ENCODE data around the gene OSGIN1.
"Not testable (repeated sequence)": the region's sequence is repeated elsewhere in the genome, so short reads cannot be mapped to it uniquely, and the experiment has no call there.

OSGIN1 gene

GRCh38 chr16:83945587-83945986, 7.5 kb upstream of the OSGIN1 start:
- TF ChIP-seq CTCF (IDR thresholded peaks at IDR 0.05) (no peak), ZFX (IDR thresholded peaks at IDR 0.05; ENCODE audit: borderline replicate concordance) (no peak)
- H3K27ac ChIP-seq: no peak overlapping the region

- no peak overlapping the region for H3K27ac ChIP-seq
- TF ChIP-seq ZFX (IDR thresholded peaks at IDR 0.05; ENCODE audit: borderline replicate concordance) (no peak), CTCF (IDR thresholded peaks at IDR 0.05) (no peak)
Measured at GRCh38 chr16:83946154-83946780, 6.8 kb upstream of the OSGIN1 start.

- H3K27ac ChIP-seq: no peak overlapping the region
- TF ChIP-seq CTCF (IDR thresholded peaks at IDR 0.05) (no peak), ZFX (IDR thresholded peaks at IDR 0.05; ENCODE audit: borderline replicate concordance) (no peak)
Measured at GRCh38 chr16:83946781-83947566, 6.1 kb upstream of the OSGIN1 start.

- TF ChIP-seq ZFX (IDR thresholded peaks at IDR 0.05; ENCODE audit: borderline replicate concordance) (no peak), CTCF (IDR thresholded peaks at IDR 0.05) (no peak)
Measured at GRCh38 chr16:83947642-83948234, 5.3 kb upstream of the OSGIN1 start.

GRCh38 chr16:83948914-83949723, 3.9 kb upstream of the OSGIN1 start:
- no peak for TF ChIP-seq CTCF (IDR thresholded peaks at IDR 0.05)
- no peak for TF ChIP-seq ZFX (IDR thresholded peaks at IDR 0.05; ENCODE audit: borderline replicate concordance)

More at GRCh38 chr16:83947642-83948234, 5.3 kb upstream of the OSGIN1 start:
- no peak overlapping the region for H3K27ac ChIP-seq

GRCh38 chr16:83949724-83950001, 3.4 kb upstream of the OSGIN1 start:
- no peak for TF ChIP-seq ZFX (IDR thresholded peaks at IDR 0.05; ENCODE audit: borderline replicate concordance)
- TF ChIP-seq CTCF (IDR thresholded peaks at IDR 0.05): no peak

More at GRCh38 chr16:83948914-83949723, 3.9 kb upstream of the OSGIN1 start:
- H3K27ac ChIP-seq: no peak overlapping the region

GRCh38 chr16:83950862-83951399, 2.1 kb upstream of the OSGIN1 start:
- not testable (repeated sequence) for H3K27ac ChIP-seq

More at GRCh38 chr16:83949724-83950001, 3.4 kb upstream of the OSGIN1 start:
- H3K27ac ChIP-seq: no peak overlapping the region
